ENCODE data around the gene C2CD4A. TPM values are rescaled to one million over a fixed set of nuclear protein-coding genes. Genes with fewer than 3 reads are reported as not detected.

The C2CD4A gene
- total RNA-seq, result 1 to 10 TPM in 3 of 6 experiments, under 1 TPM in 1, not detected in 2; 0.53 to 6.3 (median 3.7) TPM
- long read RNA-seq, result 0 reads

- peak; percentile 84 to 91 (median 88) for ATAC-seq
- WGBS (ENCODE audit: insufficient coverage, low coverage, low lambda C conversion rate, missing lambda C conversion rate), result 6% methylated on average over 18 of the region's 33 CpGs
- TF ChIP-seq POLR2A (IDR thresholded peaks at IDR 0.05) (peak; percentile 66), CTCF (IDR thresholded peaks at IDR 0.05) (peak; percentile 11 to 28 (median 26))
- Histone ChIP-seq H3K27me3 (no peaks in the 10 kb centered on the region), H3K36me3 (no peaks in the 10 kb centered on the region), H3K4me3 (peak within 1 kb of the TSS; percentile 21 to 53 (median 35)), H3K9me3 (no peaks in the 10 kb centered on the region), H3K27ac (peak within 1 kb of the TSS in 1 of 3 donors; percentile 8), H3K4me1 (peaks cover 0 to 13% (median 2%) of the 10 kb centered on the region in 4 donors)
- peak; percentile 83 to 93 (median 89) for DNase-seq
- intact Hi-C loops (cut with DNase I), result no loop called here
Observed at GRCh38 chr15:62066663-62067447, at the start of gene C2CD4A. Gene C2CD4A (plus strand): TSS chr15:62066977. CDS start chr15:62067614, 637 bp downstream.

- Histone ChIP-seq H3K36me3 (peaks cover 0 to 8% (median 2%) of the 10 kb centered on the region in 4 donors), H3K4me3 (no peak overlapping the region), H3K4me1 (no peaks in the 10 kb centered on the region), H3K27ac (no peak overlapping the region), H3K27me3 (no peaks in the 10 kb centered on the region), H3K9me3 (no peaks in the 10 kb centered on the region)
- 96% methylated on average over 3 of the region's 3 CpGs for WGBS (ENCODE audit: insufficient coverage, low coverage, low lambda C conversion rate, missing lambda C conversion rate)
- intact Hi-C loops (cut with DNase I), result no loop called here
- DNase-seq (no peak), ATAC-seq (no peak)
- TF ChIP-seq CTCF (IDR thresholded peaks at IDR 0.05) (no peak), POLR2A (IDR thresholded peaks at IDR 0.05) (no peak)
Observed at GRCh38 chr15:62020576-62021160, 46.1 kb upstream of the C2CD4A start.

GRCh38 chr15:62021991-62022600, 44.7 kb upstream of the C2CD4A start:
- H3K9me3 ChIP-seq, result no peaks in the 10 kb centered on the region
- intact Hi-C loops (cut with DNase I), result no loop called here
- DNase-seq (no peak), ATAC-seq (no peak)
- no peaks in the 10 kb centered on the region for H3K4me1 ChIP-seq
- H3K27ac ChIP-seq, result no peak overlapping the region
- H3K4me3 ChIP-seq, result no peak overlapping the region
- 97% methylated on average over 3 of the region's 3 CpGs for WGBS (ENCODE audit: insufficient coverage, low coverage, low lambda C conversion rate, missing lambda C conversion rate)
- TF ChIP-seq CTCF (IDR thresholded peaks at IDR 0.05), result peak in 2 of 4 donors; percentile 24 to 34
- no peak for TF ChIP-seq POLR2A (IDR thresholded peaks at IDR 0.05)
- no peaks in the 10 kb centered on the region for H3K27me3 ChIP-seq
- peaks cover 0 to 8% (median 2%) of the 10 kb centered on the region in 4 donors for H3K36me3 ChIP-seq

GRCh38 chr15:62026487-62027262, 40.1 kb upstream of the C2CD4A start:
- ATAC-seq (peak in 1 of 4 donors; percentile 27), DNase-seq (no peak)
- no peaks in the 10 kb centered on the region for H3K9me3 ChIP-seq
- H3K36me3 ChIP-seq, result peaks cover 0 to 3% (median 0%) of the 10 kb centered on the region in 4 donors
- WGBS (ENCODE audit: insufficient coverage, low coverage, low lambda C conversion rate, missing lambda C conversion rate), result 54% methylated on average over 2 of the region's 2 CpGs
- H3K27ac ChIP-seq, result no peak overlapping the region
- no peak overlapping the region for H3K4me3 ChIP-seq
- intact Hi-C loops (cut with DNase I), result no loop called here
- TF ChIP-seq CTCF (IDR thresholded peaks at IDR 0.05), result no peak
- no peak for TF ChIP-seq POLR2A (IDR thresholded peaks at IDR 0.05)
- no peaks in the 10 kb centered on the region for H3K4me1 ChIP-seq
- H3K27me3 ChIP-seq, result no peaks in the 10 kb centered on the region

Measured in right lobe of liver (tissue), 6 donors.